ENCODE data around the gene CAMTA1.
A peak's percentile ranks its signal among the peaks of the same experiment; 100 is the strongest.

Gene CAMTA1

DNA sequence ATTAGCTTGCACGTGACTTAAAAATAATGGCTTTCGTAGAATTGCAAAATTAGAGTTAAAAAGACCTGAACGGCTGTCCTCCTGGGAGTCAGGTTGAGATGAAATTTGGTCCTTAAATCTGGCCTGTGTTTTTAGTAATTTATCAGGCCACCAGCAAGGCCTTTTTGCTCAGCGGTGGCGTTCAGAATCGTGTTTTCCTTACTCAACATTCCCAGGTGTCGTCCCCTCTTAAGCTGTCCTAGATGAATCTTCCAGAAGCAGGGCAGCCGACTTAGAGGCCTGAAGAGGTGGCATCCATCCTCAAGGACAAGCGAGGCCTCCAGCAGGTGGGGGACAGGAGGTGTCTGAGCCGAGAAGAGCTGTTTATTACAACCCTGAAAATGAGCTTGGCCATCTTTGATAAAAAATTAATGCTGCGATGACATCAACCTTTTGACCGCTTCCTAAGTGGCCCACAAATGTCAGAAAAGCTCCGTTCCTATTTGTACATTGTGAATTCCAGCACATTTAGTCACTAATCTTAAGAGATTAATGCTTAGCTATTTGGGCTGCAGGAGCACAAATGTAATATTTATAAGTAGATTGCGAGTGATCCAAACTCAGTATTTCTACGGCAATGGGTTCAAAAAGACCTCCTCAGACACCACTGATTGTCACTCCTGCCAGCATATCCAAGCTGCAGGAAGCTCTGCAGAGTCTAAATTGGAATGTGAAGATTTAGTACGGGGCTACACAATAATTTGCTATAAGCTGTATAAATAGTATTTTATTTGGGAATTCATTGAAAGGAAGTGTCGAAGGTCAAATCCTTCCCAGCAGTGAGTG, 641.7 kb downstream of the CAMTA1 start:
- H3K4me3 ChIP-seq (ENCODE audit: severe bottlenecking), result no peak overlapping the region
- no peaks in the 10 kb centered on the region for H3K27me3 ChIP-seq (ENCODE audit: insufficient read depth, poor library complexity, severe bottlenecking)
- no peaks in the 10 kb centered on the region for H3K36me3 ChIP-seq (ENCODE audit: low read depth)
- TF ChIP-seq, protein P1, sequence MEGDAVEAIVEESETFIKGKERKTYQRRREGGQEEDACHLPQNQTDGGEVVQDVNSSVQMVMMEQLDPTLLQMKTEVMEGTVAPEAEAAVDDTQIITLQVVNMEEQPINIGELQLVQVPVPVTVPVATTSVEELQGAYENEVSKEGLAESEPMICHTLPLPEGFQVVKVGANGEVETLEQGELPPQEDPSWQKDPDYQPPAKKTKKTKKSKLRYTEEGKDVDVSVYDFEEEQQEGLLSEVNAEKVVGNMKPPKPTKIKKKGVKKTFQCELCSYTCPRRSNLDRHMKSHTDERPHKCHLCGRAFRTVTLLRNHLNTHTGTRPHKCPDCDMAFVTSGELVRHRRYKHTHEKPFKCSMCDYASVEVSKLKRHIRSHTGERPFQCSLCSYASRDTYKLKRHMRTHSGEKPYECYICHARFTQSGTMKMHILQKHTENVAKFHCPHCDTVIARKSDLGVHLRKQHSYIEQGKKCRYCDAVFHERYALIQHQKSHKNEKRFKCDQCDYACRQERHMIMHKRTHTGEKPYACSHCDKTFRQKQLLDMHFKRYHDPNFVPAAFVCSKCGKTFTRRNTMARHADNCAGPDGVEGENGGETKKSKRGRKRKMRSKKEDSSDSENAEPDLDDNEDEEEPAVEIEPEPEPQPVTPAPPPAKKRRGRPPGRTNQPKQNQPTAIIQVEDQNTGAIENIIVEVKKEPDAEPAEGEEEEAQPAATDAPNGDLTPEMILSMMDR (IDR thresholded peaks at IDR 0.05; ENCODE audit: poor library complexity, severe bottlenecking), result no peak
- DNase-seq (ENCODE audit: low spot score) (peak; percentile 34), ATAC-seq (ENCODE audit: low read depth) (no peak)
- no peaks in the 10 kb centered on the region for H3K9me3 ChIP-seq (ENCODE audit: severe bottlenecking)
- no peaks in the 10 kb centered on the region for H3K4me1 ChIP-seq (ENCODE audit: insufficient read depth, poor library complexity, severe bottlenecking)
- H3K27ac ChIP-seq (ENCODE audit: poor library complexity, severe bottlenecking), result no peak overlapping the region

DNA sequence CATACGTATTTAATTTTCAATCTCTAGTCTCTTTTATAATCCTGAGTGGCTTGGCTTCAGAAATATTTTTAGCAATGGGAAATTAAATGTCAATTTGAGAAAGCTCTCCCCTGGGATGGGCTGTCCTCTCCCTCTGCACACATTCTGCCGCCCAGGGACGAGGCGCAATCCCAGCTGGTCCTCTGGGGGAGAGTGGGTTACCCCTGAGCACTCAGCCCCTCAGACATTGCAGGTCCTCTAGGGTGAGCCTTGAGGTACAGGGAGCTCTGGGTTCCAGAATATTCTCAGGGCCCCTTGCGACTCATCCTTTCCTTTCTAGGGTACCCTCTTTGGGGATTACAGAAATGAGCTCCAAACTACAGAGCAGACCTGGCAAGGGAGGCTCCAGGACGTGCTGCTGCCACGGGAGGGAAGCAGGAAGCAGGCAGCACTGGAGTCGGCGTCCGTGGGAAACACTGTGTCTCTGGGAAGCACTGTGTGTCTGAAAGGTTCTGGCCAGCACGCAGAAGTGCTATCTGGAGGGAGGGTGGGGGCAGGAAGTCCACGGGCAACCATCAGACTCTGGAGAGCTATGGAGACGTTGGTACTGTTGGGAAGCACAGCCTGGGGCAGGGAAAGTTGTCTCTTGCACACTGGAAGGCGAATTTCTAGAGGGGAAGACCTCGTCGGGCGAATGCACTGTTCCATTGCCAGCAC, 642.5 kb downstream of the CAMTA1 start:
- Histone ChIP-seq H3K27me3 (ENCODE audit: insufficient read depth, poor library complexity, severe bottlenecking) (no peaks in the 10 kb centered on the region), H3K4me1 (ENCODE audit: insufficient read depth, poor library complexity, severe bottlenecking) (no peaks in the 10 kb centered on the region), H3K9me3 (ENCODE audit: severe bottlenecking) (no peaks in the 10 kb centered on the region), H3K27ac (ENCODE audit: poor library complexity, severe bottlenecking) (no peak overlapping the region), H3K36me3 (ENCODE audit: low read depth) (no peaks in the 10 kb centered on the region), H3K4me3 (ENCODE audit: severe bottlenecking) (no peak overlapping the region)
- TF ChIP-seq, protein P1 (IDR thresholded peaks at IDR 0.05; ENCODE audit: poor library complexity, severe bottlenecking), result no peak
- no peak for ATAC-seq (ENCODE audit: low read depth)
- peak; percentile 20 for DNase-seq (ENCODE audit: low spot score)

DNA sequence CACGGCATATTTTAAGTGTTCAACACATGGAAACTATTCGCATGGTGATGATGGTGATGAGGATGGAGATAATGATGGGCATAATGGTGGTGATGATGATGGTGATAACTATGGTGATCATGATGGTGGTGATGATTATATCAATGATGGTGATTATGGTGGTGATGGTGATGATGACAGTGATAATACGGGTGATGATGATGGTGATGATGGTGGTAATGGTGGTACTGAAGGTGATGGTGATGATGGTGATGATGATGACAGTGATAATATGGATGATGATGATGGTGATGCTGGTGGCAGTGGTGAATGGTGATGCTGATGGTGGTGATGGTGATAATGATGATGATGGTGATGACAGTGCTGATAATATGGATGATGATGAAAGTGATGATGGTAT, 644.0 kb downstream of the CAMTA1 start:
- ATAC-seq (ENCODE audit: low read depth) (no peak), DNase-seq (ENCODE audit: low spot score) (no peak)
- no peak overlapping the region for H3K27ac ChIP-seq (ENCODE audit: poor library complexity, severe bottlenecking)
- H3K4me1 ChIP-seq (ENCODE audit: insufficient read depth, poor library complexity, severe bottlenecking), result no peaks in the 10 kb centered on the region
- no peak overlapping the region for H3K4me3 ChIP-seq (ENCODE audit: severe bottlenecking)
- H3K27me3 ChIP-seq (ENCODE audit: insufficient read depth, poor library complexity, severe bottlenecking), result no peaks in the 10 kb centered on the region
- TF ChIP-seq, protein P1 (IDR thresholded peaks at IDR 0.05; ENCODE audit: poor library complexity, severe bottlenecking), result no peak
- no peaks in the 10 kb centered on the region for H3K9me3 ChIP-seq (ENCODE audit: severe bottlenecking)
- H3K36me3 ChIP-seq (ENCODE audit: low read depth), result no peaks in the 10 kb centered on the region

GRCh38 chr1:7430047-7430608, 644.9 kb downstream of the CAMTA1 start:
- DNase-seq (ENCODE audit: low spot score), result no peak
- H3K27ac ChIP-seq (ENCODE audit: poor library complexity, severe bottlenecking), result no peak overlapping the region
- no peak overlapping the region for H3K4me3 ChIP-seq (ENCODE audit: severe bottlenecking)
- no peaks in the 10 kb centered on the region for H3K36me3 ChIP-seq (ENCODE audit: low read depth)
- TF ChIP-seq, protein P1 (IDR thresholded peaks at IDR 0.05; ENCODE audit: poor library complexity, severe bottlenecking), result no peak
- H3K9me3 ChIP-seq (ENCODE audit: severe bottlenecking), result no peaks in the 10 kb centered on the region
- H3K4me1 ChIP-seq (ENCODE audit: insufficient read depth, poor library complexity, severe bottlenecking), result no peaks in the 10 kb centered on the region
- H3K27me3 ChIP-seq (ENCODE audit: insufficient read depth, poor library complexity, severe bottlenecking), result no peaks in the 10 kb centered on the region
- no peak for ATAC-seq (ENCODE audit: low read depth)

Data from RWPE2 (cell line).